Measurements from ENCODE around the gene ACOT13.

ACOT13 gene

GRCh38 chr6:24666641-24667377, at the start of gene ACOT13, which contains the start of gene TDP2:
Gene ACOT13 (plus strand): TSS chr6:24667077. CDS start chr6:24667264, 187 bp downstream.
Gene TDP2 (minus strand): TSS chr6:24666899. CDS start chr6:24666862, 37 bp downstream.
- H3K79me2 ChIP-seq (ENCODE audit: low read length) = peaks cover 33% of the 10 kb centered on the region
- no peaks in the 10 kb centered on the region; the same call in 1 of the 2 replicates for H3K9me3 ChIP-seq (ENCODE audit: insufficient read depth, low read length)
- H3K27me3 ChIP-seq (ENCODE audit: low read depth, low read length) = no peaks in the 10 kb centered on the region
- peak within 1 kb of the TSS; percentile 98 for H3K4me2 ChIP-seq (ENCODE audit: low read length)
- H3K4me1 ChIP-seq (ENCODE audit: low read length) = peaks cover 11% of the 10 kb centered on the region; the same call in 1 of the 2 replicates
- peak within 1 kb of the TSS; percentile 100 for H3K4me3 ChIP-seq (ENCODE audit: low read length)
- peak within 1 kb of the TSS; percentile 97 for H2AFZ ChIP-seq (ENCODE audit: low read depth, low read length)
- H3K9ac ChIP-seq (ENCODE audit: low read length) = peak within 1 kb of the TSS; percentile 99
- TF ChIP-seq CTCF (IDR thresholded peaks at IDR 0.05; ENCODE audit: low read depth, low read length) (peak; percentile 11; the same call in 1 of the 2 replicates), EZH2phosphoT487 (IDR thresholded peaks at IDR 0.05; ENCODE audit: low read depth) (no peak)
- H4K20me1 ChIP-seq (ENCODE audit: insufficient read depth, low read length) = no peaks in the 10 kb centered on the region
- H3K36me3 ChIP-seq (replicated peaks; ENCODE audit: low read depth, low read length) = peaks cover 16% of the 10 kb centered on the region
- peak within 1 kb of the TSS; percentile 75 for H3K27ac ChIP-seq (ENCODE audit: low read length)

GRCh38 chr6:24619661-24620060, 47.2 kb upstream of the ACOT13 start:
- H2AFZ ChIP-seq (ENCODE audit: low read depth, low read length) = no peak overlapping the region
- TF ChIP-seq EZH2phosphoT487 (IDR thresholded peaks at IDR 0.05; ENCODE audit: low read depth) = no peak
- TF ChIP-seq CTCF (IDR thresholded peaks at IDR 0.05; ENCODE audit: low read depth, low read length) = no peak

GRCh38 chr6:24620637-24621036, 46.2 kb upstream of the ACOT13 start:
- Histone ChIP-seq H2AFZ (ENCODE audit: low read depth, low read length) (no peak overlapping the region), H3K27ac (ENCODE audit: low read length) (no peak overlapping the region), H3K36me3 (replicated peaks; ENCODE audit: low read depth, low read length) (no peaks in the 10 kb centered on the region), H3K27me3 (ENCODE audit: low read depth, low read length) (no peaks in the 10 kb centered on the region), H3K9ac (ENCODE audit: low read length) (no peak overlapping the region), H3K4me2 (ENCODE audit: low read length) (no peak overlapping the region), H3K4me3 (ENCODE audit: low read length) (no peak overlapping the region), H3K4me1 (ENCODE audit: low read length) (no peaks in the 10 kb centered on the region), H3K79me2 (ENCODE audit: low read length) (no peaks in the 10 kb centered on the region), H3K9me3 (ENCODE audit: insufficient read depth, low read length) (no peaks in the 10 kb centered on the region), H4K20me1 (ENCODE audit: insufficient read depth, low read length) (no peaks in the 10 kb centered on the region)
- TF ChIP-seq CTCF (IDR thresholded peaks at IDR 0.05; ENCODE audit: low read depth, low read length) (no peak), EZH2phosphoT487 (IDR thresholded peaks at IDR 0.05; ENCODE audit: low read depth) (no peak)

More at GRCh38 chr6:24619661-24620060, 47.2 kb upstream of the ACOT13 start:
- Histone ChIP-seq H3K9me3 (ENCODE audit: insufficient read depth, low read length) (no peaks in the 10 kb centered on the region), H3K9ac (ENCODE audit: low read length) (no peak overlapping the region), H3K36me3 (replicated peaks; ENCODE audit: low read depth, low read length) (no peaks in the 10 kb centered on the region), H4K20me1 (ENCODE audit: insufficient read depth, low read length) (no peaks in the 10 kb centered on the region), H3K4me2 (ENCODE audit: low read length) (no peak overlapping the region), H3K4me3 (ENCODE audit: low read length) (no peak overlapping the region), H3K27ac (ENCODE audit: low read length) (no peak overlapping the region), H3K79me2 (ENCODE audit: low read length) (no peaks in the 10 kb centered on the region), H3K4me1 (ENCODE audit: low read length) (no peaks in the 10 kb centered on the region), H3K27me3 (ENCODE audit: low read depth, low read length) (no peaks in the 10 kb centered on the region)

GRCh38 chr6:24621626-24622289, 45.1 kb upstream of the ACOT13 start:
- no peaks in the 10 kb centered on the region for H4K20me1 ChIP-seq (ENCODE audit: insufficient read depth, low read length)
- TF ChIP-seq CTCF (IDR thresholded peaks at IDR 0.05; ENCODE audit: low read depth, low read length) (no peak), EZH2phosphoT487 (IDR thresholded peaks at IDR 0.05; ENCODE audit: low read depth) (no peak)
- no peak overlapping the region for H3K4me3 ChIP-seq (ENCODE audit: low read length)
- no peak overlapping the region for H2AFZ ChIP-seq (ENCODE audit: low read depth, low read length)
- H3K36me3 ChIP-seq (replicated peaks; ENCODE audit: low read depth, low read length) = no peaks in the 10 kb centered on the region
- no peak overlapping the region for H3K4me2 ChIP-seq (ENCODE audit: low read length)
- no peak overlapping the region for H3K9ac ChIP-seq (ENCODE audit: low read length)
- H3K27me3 ChIP-seq (ENCODE audit: low read depth, low read length) = no peaks in the 10 kb centered on the region
- H3K4me1 ChIP-seq (ENCODE audit: low read length) = no peaks in the 10 kb centered on the region
- H3K9me3 ChIP-seq (ENCODE audit: insufficient read depth, low read length) = no peaks in the 10 kb centered on the region
- no peak overlapping the region for H3K27ac ChIP-seq (ENCODE audit: low read length)
- H3K79me2 ChIP-seq (ENCODE audit: low read length) = no peaks in the 10 kb centered on the region
